GM12878 (cell line): ENCODE measurements around the gene KLC3. TPM values are rescaled to one million over a fixed set of nuclear protein-coding genes. Genes with fewer than 3 reads are reported as not detected.

Experiments
- ATAC-seq: fragments of 200-7000 bp; cut with Tn5 transposase; 3 replicates; pipeline ENCODE4 v1.9.1; 2020; ENCODE audit warnings: mild to moderate bottlenecking, moderate library complexity
- BruUV-seq: library from RNA; stranded (reverse); fragments of 400-500 nt; replicated peaks from 2 replicates; lab custom pipeline; 2021; lab: Mats Ljungman, UMichigan
- CTCF ChIA-PET: fragments of 300-600 bp; sonication (Branson Sonifier 250); formaldehyde crosslinking; extraction: SDS; loops from one replicate; lab custom pipeline; 2021; ENCODE audit warnings: inconsistent platforms; lab: Yijun Ruan, JAX
- POLR2A ChIA-PET: fragments of 350-600 bp; formaldehyde crosslinking; extraction: SDS; loops from one replicate; lab custom pipeline; 2021; ENCODE audit warnings: inconsistent platforms; lab: Charles Lee
- RAD21 ChIA-PET: fragments of 300-600 bp; sonication (Branson Sonifier 250); formaldehyde crosslinking; loops from one replicate; lab custom pipeline; 2023; ENCODE audit warnings: antibody characterized with exemption; ENCODE audit not compliant: unreplicated experiment; lab: Charles Lee
- SMC1A ChIA-PET: fragments of 300-600 bp; sonication (Branson Sonifier 250); formaldehyde crosslinking; loops from one replicate; lab custom pipeline; 2023; ENCODE audit not compliant: unreplicated experiment, uncharacterized antibody; lab: Charles Lee
- DNase-seq: peaks from one replicate; pipeline ENCODE4 v3.0.0-alpha.2; 2011; ENCODE audit warnings: low read depth, low spot score
- FAIRE-seq: peaks from 3 replicates; lab custom pipeline; 2011; peaks lifted over from hg19 to GRCh38; lab: Jason Lieb, UNC
- H2AFZ ChIP-seq: 2 replicates; pipeline ENCODE4 v1.6.0; 2011; ENCODE audit warnings: low read depth, low read length, control low read depth; ENCODE audit not compliant: control insufficient read depth
- H3K27ac ChIP-seq: 2 replicates; pipeline ENCODE4 v1.5.1; 2011; ENCODE audit warnings: control low read depth; ENCODE audit not compliant: control insufficient read depth, insufficient read depth
- H3K27me3 ChIP-seq, 2 experiments: replicated peaks in 1 of 2; 2 replicates each; pipeline versions ENCODE4 v1.6.0 to v1.6.1; 2011; ENCODE audit warnings: low read length in 1 of 2; ENCODE audit not compliant: control insufficient read depth in 2 of 2, insufficient read depth in 2 of 2
- H3K36me3 ChIP-seq, 2 experiments: 2 replicates each; pipeline ENCODE4 v1.5.1; 2011; ENCODE audit warnings: low read length in 1 of 2; ENCODE audit not compliant: control insufficient read depth in 2 of 2, insufficient read depth in 2 of 2
- H3K4me1 ChIP-seq: 2 replicates; pipeline ENCODE4 v1.6.1; 2011; ENCODE audit warnings: mild to moderate bottlenecking, low read length, moderate library complexity, mixed read lengths; ENCODE audit not compliant: control insufficient read depth, insufficient read depth
- H3K4me2 ChIP-seq: 2 replicates; pipeline ENCODE4 v1.6.0; 2011; ENCODE audit warnings: control low read depth; ENCODE audit not compliant: control insufficient read depth, insufficient read depth
- H3K4me3 ChIP-seq: fragments of 200-600 bp; sonication (generic); 2 replicates; pipeline ENCODE4 v1.5.1; 2016
- H3K79me2 ChIP-seq: 2 replicates; pipeline ENCODE4 v1.6.0; 2011; ENCODE audit warnings: low read length; ENCODE audit not compliant: control insufficient read depth, insufficient read depth
- H3K9ac ChIP-seq: 2 replicates; pipeline ENCODE4 v1.8.0; 2011; ENCODE audit warnings: low read length, control low read depth, mixed read lengths; ENCODE audit not compliant: control insufficient read depth, insufficient read depth
- H3K9me3 ChIP-seq: replicated peaks from 3 replicates; pipeline ENCODE4 v1.5.1; 2011; ENCODE audit warnings: mild to moderate bottlenecking, low read length; ENCODE audit not compliant: control insufficient read depth, insufficient read depth
- H4K20me1 ChIP-seq: 2 replicates; pipeline ENCODE4 v1.6.0; 2011; ENCODE audit not compliant: control insufficient read depth, insufficient read depth
- ASH2L ChIP-seq: fragments of 300-600, 200-600 bp; sonication (generic); IDR thresholded peaks from 2 replicates; pipeline ENCODE4 v1.6.1; 2017; ENCODE audit warnings: low read depth, mild to moderate bottlenecking, borderline replicate concordance
- NFYB ChIP-seq: IDR thresholded peaks from 2 replicates; pipeline ENCODE4 v1.6.1; 2011; ENCODE audit warnings: low read depth, mild to moderate bottlenecking, low read length, improper control_type of control experiment, moderate library complexity; ENCODE audit not compliant: insufficient read depth
- NR2F1 ChIP-seq: fragments of 450-650 bp; conservative IDR thresholded peaks from 2 replicates; pipeline ENCODE4 v1.6.1; 2017; ENCODE audit warnings: mild to moderate bottlenecking
- PAX8 ChIP-seq: fragments of 450-650 bp; IDR thresholded peaks from 2 replicates; pipeline ENCODE4 v1.6.1; 2017; ENCODE audit warnings: mild to moderate bottlenecking, moderate library complexity
- SREBF2 ChIP-seq: IDR thresholded peaks from 2 replicates; pipeline ENCODE4 v1.6.1; 2012; ENCODE audit warnings: mild to moderate bottlenecking, low read length
- TCF3 ChIP-seq: IDR thresholded peaks from 2 replicates; pipeline ENCODE4 v1.6.1; 2012; ENCODE audit warnings: low read depth, mild to moderate bottlenecking, low read length, borderline replicate concordance; ENCODE audit not compliant: insufficient read depth
- WGBS: methylation state at CpG from one replicate; pipeline ENCODE4 v1.1.6; 2016; ENCODE audit warnings: low lambda C conversion rate; ENCODE audit not compliant: insufficient replicate concordance, insufficient coverage; ENCODE audit errors: missing lambda C conversion rate; 5-methylcytosine and 5-hydroxymethylcytosine counted together
- in situ Hi-C: fragments of 300-500 bp; cut with MboI; formaldehyde crosslinking; loops from 9 replicates; pipeline ENCODE4 v1.14.3; 2018; ENCODE audit warnings: mixed read lengths
- intact Hi-C: fragments of 100-400 bp; cut with micrococcal nuclease; formaldehyde crosslinking; loops from one replicate; pipeline ENCODE4 v1.14.2; 2022; ENCODE audit not compliant: unreplicated experiment
- polyA plus RNA-seq, 11 experiments: library from polyadenylated mRNA; depleted of rRNA in 4 of 11; unstranded in 6 of 11; stranded (reverse) in 5 of 11; fragments of >200 nt; fragmentation: Nextera tagmentation in 4 of 11; fragmentation: Illumina TruSeq in 1 of 11; extraction: Ambion mirVana in 4 of 11; extraction: Trizol in 1 of 11; gene quantifications; 1 replicate in 1 of 11; 2 replicates in 10 of 11; pipeline versions ENCODE4 v1.2.1 to v1.2.3, GENCODE V29; 2011 to 2016; ENCODE audit warnings: inconsistent platforms in 2 of 11, missing spikeins in 2 of 11, low read depth in 1 of 11
- total RNA-seq, 4 experiments: library from RNA; depleted of rRNA in 3 of 4; stranded (reverse); fragments of >200 nt in 3 of 4; fragmentation: Illumina TruSeq in 1 of 4; extraction: Trizol in 1 of 4; gene quantifications; 2 replicates each; pipeline versions ENCODE4 v1.2.1 to v1.2.3, GENCODE V29; 2013 to 2021
- TF ChIP-seq, protein P1 (sequence below): IDR thresholded peaks from 2 replicates; pipeline ENCODE4 v1.6.1; 2011; ENCODE audit warnings: borderline replicate concordance, low read depth, mild to moderate bottlenecking, moderate library complexity, low read length; ENCODE audit not compliant: insufficient read depth, poor library complexity, severe bottlenecking
- TF ChIP-seq, protein P2 (sequence below): IDR thresholded peaks from 2 replicates; pipeline ENCODE4 v1.6.1; 2011; ENCODE audit warnings: mild to moderate bottlenecking, low read depth, low read length, moderate library complexity; ENCODE audit not compliant: insufficient replicate concordance

Gene KLC3
- total and polyA plus RNA-seq, 10 of the 15 experiments (the other 5 are each of a cell fraction or from before 2014, with no cell fraction given): 0.03 to 0.38 (median 0.28) TPM; not detected in 5

DNA sequence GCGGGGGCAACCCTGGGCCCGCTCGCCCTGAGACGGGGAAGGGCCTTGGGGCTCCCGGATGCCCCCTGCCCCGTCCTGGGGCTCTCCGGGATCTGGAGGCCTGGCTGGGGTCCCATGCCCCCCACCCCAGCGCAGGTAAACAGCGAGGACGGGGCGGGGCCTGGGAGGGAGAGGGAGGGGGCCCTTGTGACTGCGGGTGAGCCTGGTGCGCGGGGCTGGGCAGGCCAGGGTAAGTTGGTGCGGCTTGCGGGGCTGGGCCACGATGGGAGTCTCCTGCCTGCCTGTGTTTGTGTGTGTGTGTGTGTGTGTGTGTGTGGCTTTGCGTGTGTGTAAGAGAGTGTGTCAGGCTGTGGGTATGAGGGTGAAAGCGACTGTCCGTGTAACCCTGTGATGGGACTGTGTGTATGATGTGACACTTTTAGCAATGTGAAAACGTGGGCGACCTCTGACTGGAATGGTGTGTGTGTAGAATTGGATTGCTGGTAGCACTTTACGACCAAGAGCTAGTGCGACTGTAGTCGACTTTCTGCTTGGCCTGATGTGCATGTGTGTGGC is 426 bp downstream of the KLC3 start:
- H3K36me3 ChIP-seq: no peaks in the 10 kb centered on the region
- ChIA-PET SMC1A (no interaction called here), RAD21 (interaction anchor here (1.9 kb wide), 1 partner anchor 281 kb away, joined by 5 read pairs; no protein-coding TSS in a partner anchor), CTCF (no interaction called here), POLR2A (interaction anchor here (0.6 kb wide), 1 partner anchor 143 kb away, joined by 3 read pairs; no protein-coding TSS in a partner anchor)
- in situ Hi-C loops (no loop called here), intact Hi-C loops (no loop called here)
- FAIRE-seq (no peak), ATAC-seq (no peak), DNase-seq (no peak)
- TF ChIP-seq TCF3 (peak; percentile 30; the same call in 1 of the 2 replicates), SREBF2 (no peak)
- TF ChIP-seq, protein P1, sequence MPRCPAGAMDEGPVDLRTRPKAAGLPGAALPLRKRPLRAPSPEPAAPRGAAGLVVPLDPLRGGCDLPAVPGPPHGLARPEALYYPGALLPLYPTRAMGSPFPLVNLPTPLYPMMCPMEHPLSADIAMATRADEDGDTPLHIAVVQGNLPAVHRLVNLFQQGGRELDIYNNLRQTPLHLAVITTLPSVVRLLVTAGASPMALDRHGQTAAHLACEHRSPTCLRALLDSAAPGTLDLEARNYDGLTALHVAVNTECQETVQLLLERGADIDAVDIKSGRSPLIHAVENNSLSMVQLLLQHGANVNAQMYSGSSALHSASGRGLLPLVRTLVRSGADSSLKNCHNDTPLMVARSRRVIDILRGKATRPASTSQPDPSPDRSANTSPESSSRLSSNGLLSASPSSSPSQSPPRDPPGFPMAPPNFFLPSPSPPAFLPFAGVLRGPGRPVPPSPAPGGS: peak; percentile 61
- no TSS peak for BruUV-seq
- no peak overlapping the region for H2AFZ ChIP-seq
- H3K27me3 ChIP-seq: 0 out of 4 replicates have a peak, but pooled peaks cover 0 to 1% of the 10 kb centered on the region in 2 experiments
- no peaks in the 10 kb centered on the region for H4K20me1 ChIP-seq
- H3K9ac ChIP-seq: no peak overlapping the region
- no peaks in the 10 kb centered on the region for H3K9me3 ChIP-seq
- WGBS: 31% methylated on average over 21 of the region's 25 CpGs
- no peak overlapping the region for H3K27ac ChIP-seq
- no peaks in the 10 kb centered on the region for H3K79me2 ChIP-seq
- peaks cover 3% of the 10 kb centered on the region; the same call in 1 of the 2 replicates for H3K4me1 ChIP-seq
- peak overlapping the region; percentile 1; the same call in 1 of the 2 replicates for H3K4me3 ChIP-seq
- peak overlapping the region; percentile 70 for H3K4me2 ChIP-seq

GRCh38 chr19:45342911-45343310 is 2.4 kb downstream of the KLC3 start:
- Histone ChIP-seq H2AFZ (no peak overlapping the region), H3K4me3 (no peak overlapping the region), H3K79me2 (no peaks in the 10 kb centered on the region), H3K36me3 (no peaks in the 10 kb centered on the region)
- CTCF ChIA-PET: no interaction called here
- intact Hi-C loops: no loop called here
- SMC1A ChIA-PET: no interaction called here
- DNase-seq (no peak), FAIRE-seq (no peak)
- TF ChIP-seq ASH2L: no peak
- TF ChIP-seq, protein P1: peak; percentile 38
- no peak for TF ChIP-seq PAX8
- no peak for TF ChIP-seq NFYB
- TF ChIP-seq NR2F1: no peak
- TF ChIP-seq, protein P2, sequence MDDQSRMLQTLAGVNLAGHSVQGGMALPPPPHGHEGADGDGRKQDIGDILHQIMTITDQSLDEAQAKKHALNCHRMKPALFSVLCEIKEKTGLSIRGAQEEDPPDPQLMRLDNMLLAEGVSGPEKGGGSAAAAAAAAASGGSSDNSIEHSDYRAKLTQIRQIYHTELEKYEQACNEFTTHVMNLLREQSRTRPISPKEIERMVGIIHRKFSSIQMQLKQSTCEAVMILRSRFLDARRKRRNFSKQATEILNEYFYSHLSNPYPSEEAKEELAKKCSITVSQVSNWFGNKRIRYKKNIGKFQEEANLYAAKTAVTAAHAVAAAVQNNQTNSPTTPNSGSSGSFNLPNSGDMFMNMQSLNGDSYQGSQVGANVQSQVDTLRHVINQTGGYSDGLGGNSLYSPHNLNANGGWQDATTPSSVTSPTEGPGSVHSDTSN: peak; percentile 5
- TF ChIP-seq, all 136 proteins: peak for 2
- in situ Hi-C loops: no loop called here
- ChIA-PET RAD21 (no interaction called here), POLR2A (no interaction called here)
- Histone ChIP-seq H3K27me3 (0 out of 4 replicates have a peak, but pooled peaks cover 0 to 1% of the 10 kb centered on the region in 2 experiments), H3K9me3 (no peaks in the 10 kb centered on the region), H3K4me2 (no peak overlapping the region), H3K4me1 (peaks cover 3% of the 10 kb centered on the region; the same call in 1 of the 2 replicates), H4K20me1 (no peaks in the 10 kb centered on the region), H3K9ac (no peak overlapping the region), H3K27ac (no peak overlapping the region)
- WGBS: 70% methylated on average over 13 of the region's 13 CpGs
- BruUV-seq: no TSS peak
- no peak for ATAC-seq
